CD4-positive, CD25-positive, alpha-beta regulatory T cell (primary cell): ENCODE data around the gene NR1I2. TPM values are rescaled to one million over a fixed set of nuclear protein-coding genes. Genes with fewer than 3 reads are reported as not detected.

Source experiments
- ATAC-seq, 2 donors: fragments of 150-1000 bp; cut with Tn5 transposase; one replicate each; pipeline ENCODE4 v1.10.0; 2021; ENCODE audit warnings: low read depth in 2 of 2, moderate number of reproducible peaks in 2 of 2, moderate library complexity in 1 of 2
- DNase-seq, 3 donors: peaks; one replicate each; pipeline versions ENCODE4 v3.0.0 to v3.0.0-alpha.2; 2012 to 2022; ENCODE audit warnings: mixed read lengths in 1 of 3
- H3K27ac ChIP-seq: one replicate; pipeline ENCODE4 v1.7.0; 2013; ENCODE audit warnings: mild to moderate bottlenecking, low read length; ENCODE audit not compliant: insufficient read depth, poor library complexity, severe bottlenecking
- H3K27me3 ChIP-seq: one replicate; pipeline ENCODE4 v1.7.0; 2013; ENCODE audit warnings: low read length; ENCODE audit not compliant: control insufficient read depth, insufficient read depth
- H3K36me3 ChIP-seq: one replicate; pipeline ENCODE4 v1.7.0; 2013; ENCODE audit warnings: mild to moderate bottlenecking, low read length, moderate library complexity; ENCODE audit not compliant: control insufficient read depth, insufficient read depth
- H3K4me1 ChIP-seq: 2 replicates; pipeline ENCODE4 v1.7.0; 2013; ENCODE audit warnings: mild to moderate bottlenecking, low read length; ENCODE audit not compliant: insufficient read depth, control insufficient read depth, poor library complexity, severe bottlenecking
- H3K4me3 ChIP-seq: one replicate; pipeline ENCODE4 v1.7.0; 2013; ENCODE audit warnings: low read depth, mild to moderate bottlenecking, low read length, moderate library complexity
- H3K9me3 ChIP-seq, 2 experiments: 1 replicate in 1 of 2; 2 replicates in 1 of 2; pipeline ENCODE4 v1.7.0; 2013; ENCODE audit warnings: low read length in 2 of 2, mild to moderate bottlenecking in 1 of 2, moderate library complexity in 1 of 2; ENCODE audit not compliant: control insufficient read depth in 2 of 2
- H3K27ac Mint-ChIP-seq, 3 donors: one replicate each; pipeline ENCODE4 v1.8.0; 2020 to 2022; ENCODE audit warnings: mild to moderate bottlenecking in 3 of 3, mixed read lengths in 3 of 3, moderate library complexity in 2 of 3
- H3K27me3 Mint-ChIP-seq: one replicate; pipeline ENCODE4 v1.8.0; 2022; ENCODE audit warnings: mild to moderate bottlenecking, mixed read lengths
- H3K36me3 Mint-ChIP-seq: one replicate; pipeline ENCODE4 v1.8.0; 2020; ENCODE audit warnings: mixed read lengths
- H3K4me1 Mint-ChIP-seq, 4 donors: one replicate each; pipeline ENCODE4 v1.8.0; 2020 to 2022; ENCODE audit warnings: mixed read lengths in 4 of 4, mild to moderate bottlenecking in 1 of 4
- H3K4me3 Mint-ChIP-seq, 4 donors: one replicate each; pipeline ENCODE4 v1.8.0; 2020 to 2022; ENCODE audit warnings: mild to moderate bottlenecking in 4 of 4, mixed read lengths in 4 of 4, moderate library complexity in 3 of 4
- H3K9me3 Mint-ChIP-seq, 7 donors: one replicate each; pipeline ENCODE4 v1.8.0; 2020 to 2022; ENCODE audit warnings: mixed read lengths in 7 of 7, mild to moderate bottlenecking in 3 of 7, moderate library complexity in 2 of 7
- polyA plus RNA-seq, 4 donors: library from polyadenylated mRNA; unstranded; fragments of 300-500 nt; fragmentation: Illumina TruSeq; gene quantifications; one replicate each; pipeline ENCODE4 v1.2.3, GENCODE V29; 2021
- total RNA-seq: library from RNA; stranded (reverse); gene quantifications from one replicate; pipeline ENCODE4 v1.2.3, GENCODE V29; 2022

NR1I2 gene
- total and polyA plus RNA-seq, 5 donors from 2014 or later = 0.06 to 0.72 (median 0.24) TPM; not detected in 1

DNA sequence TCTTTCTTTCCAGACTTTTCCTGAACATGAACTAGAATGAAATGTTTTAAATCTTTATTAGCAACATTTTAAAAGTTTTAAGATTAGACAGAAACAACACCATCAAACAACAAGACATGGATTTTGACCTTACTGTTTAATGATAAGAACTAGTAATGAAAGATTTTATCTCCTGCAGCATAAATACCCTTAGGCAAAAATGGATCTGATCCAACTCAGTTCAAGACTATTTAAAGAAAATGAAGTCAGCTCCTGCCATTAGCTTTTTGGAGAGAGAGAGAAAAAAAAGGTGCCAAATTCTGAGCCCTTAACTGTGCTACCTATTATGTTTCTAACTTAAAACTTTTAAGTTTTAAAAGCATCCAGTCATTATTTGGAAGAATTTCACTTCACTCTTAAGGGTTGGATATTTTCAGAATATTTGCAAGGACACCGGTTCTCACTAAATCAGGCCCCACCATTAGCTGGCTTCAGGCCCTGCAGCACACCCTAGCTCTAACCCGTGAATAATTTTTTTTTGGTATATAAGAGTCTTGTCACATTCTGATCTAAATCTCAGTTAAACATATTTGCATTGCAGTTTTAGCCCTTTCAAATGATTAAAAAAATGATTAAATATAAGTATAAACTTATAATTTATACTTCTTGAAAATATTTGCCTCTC is 60.0 kb downstream of the NR1I2 start:
- Mint-ChIP-seq H3K4me1 (peaks cover 14 to 24% (median 18%) of the 10 kb centered on the region in 4 donors), H3K4me3 (no peak overlapping the region), H3K27ac (no peak overlapping the region), H3K9me3 (peaks cover 0 to 9% (median 3%) of the 10 kb centered on the region in 7 donors), H3K36me3 (peaks cover 33% of the 10 kb centered on the region), H3K27me3 (no peaks in the 10 kb centered on the region)
- H3K4me3 ChIP-seq = no peak overlapping the region
- no peaks in the 10 kb centered on the region for H3K27me3 ChIP-seq
- DNase-seq (no peak), ATAC-seq (no peak)
- H3K9me3 ChIP-seq = no peaks in the 10 kb centered on the region
- H3K27ac ChIP-seq = no peak overlapping the region
- H3K36me3 ChIP-seq = peaks cover 22% of the 10 kb centered on the region
- H3K4me1 ChIP-seq = no peaks in the 10 kb centered on the region

DNA sequence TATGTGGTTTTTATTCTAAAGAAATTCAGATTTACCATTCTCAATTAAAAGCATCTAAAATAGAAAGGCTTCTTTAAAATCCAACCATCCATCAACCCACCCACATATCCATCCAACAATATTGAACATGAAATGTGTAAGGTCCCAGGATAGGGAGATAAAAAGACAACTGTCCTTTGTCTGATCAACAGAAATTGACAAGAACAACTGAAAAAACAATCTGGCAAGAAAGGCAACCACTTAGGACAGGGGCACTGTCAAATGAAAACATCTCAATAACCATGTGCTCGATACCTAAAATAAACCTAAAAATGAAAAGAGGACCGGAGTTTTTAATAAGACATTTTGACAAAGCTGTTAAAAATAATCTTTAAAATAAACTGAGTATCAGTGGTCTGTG is 67.2 kb downstream of the NR1I2 start:
- Histone ChIP-seq H3K27ac (no peak overlapping the region), H3K27me3 (no peaks in the 10 kb centered on the region), H3K4me1 (no peaks in the 10 kb centered on the region), H3K9me3 (no peaks in the 10 kb centered on the region), H3K4me3 (no peak overlapping the region), H3K36me3 (peaks cover 6% of the 10 kb centered on the region)
- Mint-ChIP-seq H3K27ac (no peak overlapping the region), H3K9me3 (peaks cover 0 to 13% (median 3%) of the 10 kb centered on the region in 7 donors), H3K4me1 (peaks cover 11 to 37% (median 26%) of the 10 kb centered on the region in 4 donors), H3K36me3 (peaks cover 44% of the 10 kb centered on the region), H3K27me3 (no peaks in the 10 kb centered on the region), H3K4me3 (no peak overlapping the region)
- no peak for DNase-seq
- ATAC-seq = no peak

DNA sequence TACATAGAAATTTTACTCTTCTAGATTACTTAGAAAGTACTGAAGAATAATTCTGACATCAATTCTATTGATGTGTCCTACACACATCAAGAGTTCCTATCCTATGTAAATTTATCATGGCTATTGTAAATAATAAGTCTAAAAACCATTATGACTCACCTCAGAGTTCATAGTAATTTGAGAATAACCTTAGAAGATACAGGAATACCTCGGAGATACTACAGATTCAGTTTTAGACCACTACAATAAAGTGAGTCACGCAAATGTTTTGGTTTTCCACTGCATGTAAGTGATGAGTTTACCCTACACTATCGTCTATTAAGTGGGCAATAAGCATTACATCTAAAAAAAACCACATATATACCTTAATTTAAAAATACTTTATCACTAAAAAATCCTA is 74.8 kb downstream of the NR1I2 start:
- Mint-ChIP-seq H3K4me3 (no peak overlapping the region), H3K9me3 (peaks cover 0 to 10% (median under 1%) of the 10 kb centered on the region in 7 donors), H3K4me1 (peaks cover 4 to 11% (median 10%) of the 10 kb centered on the region in 4 donors), H3K36me3 (peaks cover 49% of the 10 kb centered on the region), H3K27ac (no peak overlapping the region), H3K27me3 (no peaks in the 10 kb centered on the region)
- no peak overlapping the region for H3K4me3 ChIP-seq
- DNase-seq = no peak
- H3K9me3 ChIP-seq = no peaks in the 10 kb centered on the region
- ATAC-seq = no peak
- peaks cover 41% of the 10 kb centered on the region for H3K36me3 ChIP-seq
- no peaks in the 10 kb centered on the region for H3K27me3 ChIP-seq
- H3K27ac ChIP-seq = no peak overlapping the region
- no peaks in the 10 kb centered on the region for H3K4me1 ChIP-seq

- Mint-ChIP-seq H3K27me3 (no peaks in the 10 kb centered on the region), H3K4me1 (peaks cover 0 to 11% (median 9%) of the 10 kb centered on the region in 4 donors), H3K4me3 (no peak overlapping the region), H3K9me3 (peaks cover 0 to 11% (median 2%) of the 10 kb centered on the region in 7 donors), H3K36me3 (peaks cover 64% of the 10 kb centered on the region), H3K27ac (no peak overlapping the region)
- Histone ChIP-seq H3K27me3 (no peaks in the 10 kb centered on the region), H3K27ac (no peak overlapping the region), H3K9me3 (no peaks in the 10 kb centered on the region), H3K4me1 (no peaks in the 10 kb centered on the region), H3K36me3 (peaks cover 60% of the 10 kb centered on the region), H3K4me3 (no peak overlapping the region)
- DNase-seq = no peak
- ATAC-seq = no peak
Measured at GRCh38 chr3:119858957-119859356, 77.1 kb downstream of the NR1I2 start.

DNA sequence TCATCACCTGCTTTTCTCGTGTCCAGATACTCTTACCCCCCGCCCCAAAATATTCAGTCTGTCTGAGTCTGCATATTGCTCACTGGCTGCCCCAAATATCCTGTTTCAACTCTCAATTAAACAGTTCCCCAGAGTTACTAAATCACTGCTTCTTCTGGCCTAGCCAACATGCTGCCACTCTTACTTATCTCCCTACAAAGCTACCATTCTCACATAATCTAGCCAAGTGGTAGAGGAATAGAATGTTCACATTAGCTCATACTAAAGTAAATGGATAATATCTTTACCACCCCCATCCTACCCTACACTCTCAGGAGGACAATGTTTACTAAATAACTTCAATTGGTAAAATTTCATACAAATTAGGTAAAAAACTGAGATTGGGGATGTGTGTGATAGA is 77.8 kb downstream of the NR1I2 start:
- H3K9me3 ChIP-seq = no peaks in the 10 kb centered on the region
- H3K4me1 ChIP-seq = no peaks in the 10 kb centered on the region
- DNase-seq = no peak
- no peak for ATAC-seq
- no peak overlapping the region for H3K4me3 Mint-ChIP-seq
- H3K27me3 Mint-ChIP-seq = no peaks in the 10 kb centered on the region
- H3K27ac Mint-ChIP-seq = no peak overlapping the region
- no peak overlapping the region for H3K27ac ChIP-seq
- peaks cover 0 to 11% (median 9%) of the 10 kb centered on the region in 4 donors for H3K4me1 Mint-ChIP-seq
- peaks cover 63% of the 10 kb centered on the region for H3K36me3 ChIP-seq
- no peaks in the 10 kb centered on the region for H3K27me3 ChIP-seq
- H3K4me3 ChIP-seq = no peak overlapping the region
- H3K9me3 Mint-ChIP-seq = peaks cover 0 to 11% (median 2%) of the 10 kb centered on the region in 7 donors
- H3K36me3 Mint-ChIP-seq = peaks cover 64% of the 10 kb centered on the region

DNA sequence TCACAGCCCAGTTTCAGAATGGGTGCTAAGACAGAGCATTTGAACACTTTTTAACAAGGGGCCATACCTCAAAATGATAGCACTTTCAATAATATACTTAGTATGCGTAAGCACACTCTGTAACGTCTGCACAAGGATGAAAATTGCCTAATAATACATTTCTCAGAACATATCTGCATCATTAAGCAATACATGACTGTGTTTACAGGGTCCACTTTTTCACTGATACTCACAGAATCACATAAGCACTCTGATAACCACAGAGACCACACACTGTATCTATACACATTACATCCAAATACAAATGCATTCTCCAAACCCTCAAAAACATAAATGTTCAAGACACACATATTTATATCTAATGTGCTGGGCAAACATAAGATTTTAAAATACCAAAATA is 79.8 kb downstream of the NR1I2 start:
- Mint-ChIP-seq H3K36me3 (peaks cover 62% of the 10 kb centered on the region), H3K4me3 (no peak overlapping the region), H3K4me1 (peaks cover 5 to 13% (median 9%) of the 10 kb centered on the region in 4 donors), H3K27ac (no peak overlapping the region), H3K27me3 (no peaks in the 10 kb centered on the region), H3K9me3 (peaks cover 0 to 8% (median 2%) of the 10 kb centered on the region in 7 donors)
- Histone ChIP-seq H3K4me3 (no peak overlapping the region), H3K27ac (no peak overlapping the region), H3K9me3 (no peaks in the 10 kb centered on the region), H3K4me1 (no peaks in the 10 kb centered on the region), H3K27me3 (no peaks in the 10 kb centered on the region), H3K36me3 (peaks cover 65% of the 10 kb centered on the region)
- DNase-seq = no peak
- ATAC-seq = no peak

GRCh38 chr3:119862616-119863015 is 80.7 kb downstream of the NR1I2 start:
- Histone ChIP-seq H3K27ac (no peak overlapping the region), H3K4me3 (no peak overlapping the region), H3K4me1 (no peaks in the 10 kb centered on the region), H3K9me3 (no peaks in the 10 kb centered on the region), H3K36me3 (peaks cover 58% of the 10 kb centered on the region), H3K27me3 (no peaks in the 10 kb centered on the region)
- DNase-seq = no peak
- H3K9me3 Mint-ChIP-seq = peaks cover 0 to 8% (median 2%) of the 10 kb centered on the region in 7 donors
- no peak for ATAC-seq
- H3K27me3 Mint-ChIP-seq = no peaks in the 10 kb centered on the region
- H3K4me3 Mint-ChIP-seq = no peak overlapping the region
- peaks cover 54% of the 10 kb centered on the region for H3K36me3 Mint-ChIP-seq
- H3K4me1 Mint-ChIP-seq = peaks cover 5 to 13% (median 10%) of the 10 kb centered on the region in 4 donors
- no peak overlapping the region for H3K27ac Mint-ChIP-seq

- H3K9me3 Mint-ChIP-seq = peaks cover 0 to 3% (median 0%) of the 10 kb centered on the region in 7 donors
- Histone ChIP-seq H3K27ac (no peak overlapping the region), H3K4me3 (no peak overlapping the region), H3K36me3 (peaks cover 43% of the 10 kb centered on the region), H3K27me3 (no peaks in the 10 kb centered on the region), H3K9me3 (no peaks in the 10 kb centered on the region), H3K4me1 (no peaks in the 10 kb centered on the region)
- DNase-seq (no peak), ATAC-seq (no peak)
- no peak overlapping the region for H3K27ac Mint-ChIP-seq
- peaks cover 46% of the 10 kb centered on the region for H3K36me3 Mint-ChIP-seq
- no peaks in the 10 kb centered on the region for H3K27me3 Mint-ChIP-seq
- no peak overlapping the region for H3K4me3 Mint-ChIP-seq
- H3K4me1 Mint-ChIP-seq = peaks cover 9 to 18% (median 15%) of the 10 kb centered on the region in 4 donors
Measured at GRCh38 chr3:119864476-119864875, 82.6 kb downstream of the NR1I2 start.
